Activated naive CD4-positive, alpha-beta T cell treated with anti-CD3 and anti-CD28 coated beads, Interleukin-2, amount 50 U/mL, for 16 hours (primary cell): ENCODE results near the gene PLAGL1.
"Not testable (repeated sequence)": the region's sequence is repeated elsewhere in the genome, so short reads cannot be mapped to it uniquely, and the experiment has no call there.

Source experiments
- DNase-seq: peaks from one replicate; pipeline ENCODE4 v3.0.0-alpha.2; 2020

PLAGL1 gene, protein sequence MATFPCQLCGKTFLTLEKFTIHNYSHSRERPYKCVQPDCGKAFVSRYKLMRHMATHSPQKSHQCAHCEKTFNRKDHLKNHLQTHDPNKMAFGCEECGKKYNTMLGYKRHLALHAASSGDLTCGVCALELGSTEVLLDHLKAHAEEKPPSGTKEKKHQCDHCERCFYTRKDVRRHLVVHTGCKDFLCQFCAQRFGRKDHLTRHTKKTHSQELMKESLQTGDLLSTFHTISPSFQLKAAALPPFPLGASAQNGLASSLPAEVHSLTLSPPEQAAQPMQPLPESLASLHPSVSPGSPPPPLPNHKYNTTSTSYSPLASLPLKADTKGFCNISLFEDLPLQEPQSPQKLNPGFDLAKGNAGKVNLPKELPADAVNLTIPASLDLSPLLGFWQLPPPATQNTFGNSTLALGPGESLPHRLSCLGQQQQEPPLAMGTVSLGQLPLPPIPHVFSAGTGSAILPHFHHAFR

DNA sequence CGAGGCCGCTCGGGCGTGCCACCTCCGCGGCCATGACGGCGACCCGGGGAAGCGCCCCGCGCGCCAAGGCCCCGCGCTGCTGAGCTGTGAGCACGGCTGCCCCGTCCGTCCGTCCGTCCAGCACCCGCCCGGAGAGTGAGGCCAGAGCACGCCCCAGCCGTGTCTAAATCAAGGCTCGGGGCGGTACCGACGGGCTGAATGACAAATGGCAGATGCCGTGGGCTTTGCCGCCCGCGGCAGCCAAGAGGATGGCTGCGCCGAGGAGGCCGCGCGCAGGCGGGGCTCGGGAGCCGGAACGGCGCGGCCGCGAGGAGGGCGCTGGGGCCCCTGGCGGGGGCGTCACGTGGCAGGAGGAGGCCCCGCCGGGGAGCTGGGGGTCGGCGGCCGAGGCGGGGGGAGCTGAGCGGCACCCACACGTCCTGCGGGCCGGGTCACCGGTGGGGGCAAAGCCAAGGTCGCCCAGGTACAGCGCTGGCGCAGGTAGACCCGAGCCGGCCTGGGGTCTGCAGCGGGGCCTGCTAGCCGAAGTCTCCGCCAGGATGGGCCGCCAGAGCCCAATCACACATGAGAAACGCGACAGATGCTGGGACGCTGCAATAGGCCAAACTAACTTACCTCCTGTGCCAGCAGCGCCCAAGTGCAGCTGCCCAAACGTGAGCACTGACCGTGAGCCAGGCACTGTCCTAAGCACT lies at the start of gene PLAGL1:
Gene PLAGL1, minus strand, starts transcription at position 140 of the 692 bp plus-strand sequence. CDS start 60,123 bp downstream, outside the sequence.
- peak; percentile 27 for DNase-seq

- peak; percentile 44 for DNase-seq
These were observed 47.3 kb upstream of the PLAGL1 start for GRCh38 chr6:144055121-144055931.

DNA sequence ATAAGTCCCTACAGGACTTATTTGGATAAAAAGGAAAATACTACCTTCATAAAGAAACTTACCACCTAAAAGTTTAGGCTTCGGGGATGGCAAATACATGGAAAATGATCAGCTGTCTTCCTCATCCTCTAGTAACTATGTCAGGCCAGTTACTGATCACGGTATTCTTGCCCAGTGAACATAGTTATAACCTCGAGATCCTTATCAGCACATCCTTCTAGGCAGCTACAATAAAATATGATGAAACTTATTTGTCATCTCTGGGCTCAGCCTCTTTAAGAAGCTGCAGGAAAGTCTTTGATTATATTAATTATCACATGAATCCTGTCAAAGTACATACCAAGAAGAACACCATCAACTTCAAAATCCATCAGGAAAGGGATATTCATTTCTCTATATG lies 45.5 kb upstream of the PLAGL1 start:
- DNase-seq = no peak

- no peak for DNase-seq
These were observed 44.4 kb upstream of the PLAGL1 start for GRCh38 chr6:144052488-144052887.

DNA sequence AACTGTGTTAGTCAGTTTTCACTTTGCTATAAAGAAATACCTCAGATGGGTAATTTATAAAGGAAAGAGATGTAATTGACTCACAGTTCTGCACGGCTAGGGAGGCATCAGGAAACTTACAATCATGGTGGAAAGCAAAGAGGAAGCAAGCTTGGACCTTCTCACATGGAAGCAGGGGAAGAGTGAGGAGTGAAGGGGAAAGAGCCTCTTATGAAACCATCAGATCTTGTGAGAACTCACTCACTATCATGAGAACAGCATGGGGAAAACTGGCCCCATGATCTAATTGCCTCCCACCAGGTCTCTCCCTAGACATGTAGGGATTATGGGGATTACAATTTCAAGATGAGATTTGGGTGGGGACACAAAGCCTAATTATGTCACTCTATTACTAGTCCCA lies 41.3 kb upstream of the PLAGL1 start:
- no peak for DNase-seq

- no peak for DNase-seq
These were observed 39.6 kb upstream of the PLAGL1 start for GRCh38 chr6:144047688-144048087.

GRCh38 chr6:144046672-144047071 lies 38.6 kb upstream of the PLAGL1 start:
- not testable (repeated sequence) for DNase-seq

DNA sequence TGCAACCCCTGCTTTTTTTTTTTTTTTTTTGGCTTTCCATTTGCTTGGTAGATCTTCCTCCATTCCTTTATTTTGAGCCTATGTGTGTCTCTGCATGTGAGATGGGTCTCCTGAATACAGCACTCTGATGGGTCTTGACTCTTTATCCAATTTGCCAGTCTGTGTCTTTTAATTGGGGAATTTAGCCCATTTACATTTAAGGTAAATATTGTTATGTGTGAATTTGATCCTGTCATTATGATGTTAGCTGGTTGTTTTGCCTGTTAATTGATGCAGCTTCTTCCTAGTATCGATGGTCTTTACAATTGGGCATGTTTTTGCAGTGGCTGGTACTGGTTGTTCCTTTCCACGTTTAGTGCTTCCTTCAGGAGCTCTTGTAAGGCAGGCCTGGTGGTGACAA lies 36.9 kb upstream of the PLAGL1 start:
- DNase-seq = not testable (repeated sequence)

DNA sequence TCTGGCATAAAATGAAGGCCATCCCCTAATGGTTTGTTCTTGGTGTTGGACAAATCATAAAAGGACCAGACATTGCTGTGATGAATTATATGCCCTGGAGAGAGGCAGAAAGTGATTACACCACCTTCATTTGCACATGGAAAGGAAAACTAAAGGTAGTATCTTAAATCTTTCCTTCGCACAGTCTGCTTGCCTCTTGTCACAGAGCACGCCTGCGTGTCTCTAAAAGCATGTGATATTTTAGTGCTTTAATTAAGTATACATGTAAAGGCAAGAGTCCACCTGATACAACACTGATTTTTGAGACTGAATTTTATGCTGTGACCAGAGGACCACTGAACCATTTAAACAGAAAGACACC lies 28.8 kb upstream of the PLAGL1 start:
- DNase-seq = no peak

DNA sequence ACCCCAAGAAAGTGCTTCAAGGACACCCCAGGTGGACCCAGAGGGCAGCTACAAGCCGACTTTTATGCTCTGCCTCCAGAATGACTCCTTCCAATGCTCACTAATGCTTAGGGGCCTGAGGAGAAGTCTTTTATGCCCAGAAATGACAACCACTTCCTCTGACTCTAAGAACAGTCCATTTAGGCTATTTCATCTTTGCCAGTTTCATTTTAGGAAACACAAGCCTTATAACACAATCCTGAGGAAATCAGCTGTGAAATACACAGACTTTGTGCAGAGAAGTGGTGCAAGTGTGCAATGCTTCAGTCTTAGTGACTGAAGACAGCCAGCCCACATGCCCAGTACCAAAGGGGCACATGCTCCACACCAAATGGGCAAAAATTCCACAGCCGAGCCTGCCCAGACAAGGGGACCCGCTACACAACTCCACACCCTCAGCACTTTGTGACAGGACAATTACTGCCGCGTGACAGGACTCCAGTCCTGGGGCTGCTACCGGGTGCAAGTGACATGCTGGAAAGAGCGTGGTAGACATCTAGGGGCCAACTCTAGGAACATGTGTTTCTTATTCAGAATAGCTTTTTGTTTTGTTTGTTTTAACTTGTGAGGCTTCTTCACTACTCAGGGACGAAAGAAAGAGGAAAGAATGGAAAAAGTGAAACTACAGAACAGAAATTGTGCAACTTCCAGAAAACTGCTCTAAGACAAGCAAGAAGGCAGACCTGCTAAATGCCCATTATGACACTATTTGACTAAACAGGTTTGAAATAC lies 28.2 kb upstream of the PLAGL1 start:
- no peak for DNase-seq

DNA sequence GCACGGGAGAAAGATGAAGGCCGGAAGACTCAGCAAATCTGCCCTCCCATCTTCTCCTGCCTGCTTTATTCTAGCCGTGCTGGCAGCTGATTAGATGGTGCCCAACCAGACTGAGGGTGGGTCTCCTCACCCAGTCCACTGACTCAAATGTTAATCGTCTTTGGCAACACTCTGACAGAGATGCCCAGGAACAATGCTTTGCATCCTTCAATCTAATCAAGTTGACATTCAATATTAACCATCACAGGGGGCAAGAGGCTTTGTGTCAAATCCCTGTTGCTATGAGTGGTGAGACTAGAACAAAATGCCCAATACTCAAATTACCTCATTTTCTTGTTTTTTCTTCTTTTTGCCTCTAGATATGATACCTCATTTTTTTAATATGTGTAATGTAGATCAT lies 27.4 kb upstream of the PLAGL1 start:
- no peak for DNase-seq

DNA sequence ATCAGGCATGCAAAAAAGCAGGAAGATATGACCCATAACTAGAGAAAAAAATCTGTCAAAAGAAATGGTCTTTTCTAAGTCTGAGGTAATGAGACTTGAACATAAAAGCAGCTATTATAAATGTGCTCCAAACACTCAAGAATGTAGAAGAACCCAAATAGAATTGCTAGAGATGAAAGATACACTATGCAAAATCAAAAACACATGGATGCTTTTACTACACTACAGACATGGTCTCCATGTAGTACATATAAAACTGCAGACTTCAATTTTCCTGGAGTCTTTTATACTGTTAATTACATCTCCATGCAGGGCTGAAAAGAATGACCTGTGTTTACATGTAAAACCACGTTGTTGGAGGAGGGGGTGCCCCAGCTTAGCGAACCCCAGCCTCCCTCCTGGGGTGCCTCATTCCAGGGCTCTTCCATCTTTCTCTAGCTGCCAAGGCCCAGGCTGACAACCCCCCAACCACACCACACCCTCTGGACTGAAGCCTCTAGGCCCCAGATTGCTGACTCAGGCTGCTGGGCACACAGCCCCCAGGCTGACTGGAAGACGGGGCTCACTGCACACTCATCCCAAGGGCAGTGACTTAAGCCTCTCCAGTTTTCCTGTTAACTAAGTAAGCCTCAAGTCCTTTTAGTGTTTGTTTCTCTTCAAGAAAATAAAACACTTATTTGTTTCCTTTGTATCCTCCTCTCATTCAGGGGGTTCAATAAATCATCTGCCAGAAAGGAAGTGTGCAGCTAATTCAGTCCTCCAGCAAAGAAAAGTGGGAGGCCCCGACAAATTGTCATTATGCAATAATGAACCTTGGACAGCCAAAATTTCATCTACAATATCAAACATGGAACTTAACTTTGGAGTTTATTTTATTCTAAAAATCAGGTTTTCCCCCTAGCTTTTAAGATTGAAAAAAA lies 26.0 kb upstream of the PLAGL1 start:
- DNase-seq = no peak

DNA sequence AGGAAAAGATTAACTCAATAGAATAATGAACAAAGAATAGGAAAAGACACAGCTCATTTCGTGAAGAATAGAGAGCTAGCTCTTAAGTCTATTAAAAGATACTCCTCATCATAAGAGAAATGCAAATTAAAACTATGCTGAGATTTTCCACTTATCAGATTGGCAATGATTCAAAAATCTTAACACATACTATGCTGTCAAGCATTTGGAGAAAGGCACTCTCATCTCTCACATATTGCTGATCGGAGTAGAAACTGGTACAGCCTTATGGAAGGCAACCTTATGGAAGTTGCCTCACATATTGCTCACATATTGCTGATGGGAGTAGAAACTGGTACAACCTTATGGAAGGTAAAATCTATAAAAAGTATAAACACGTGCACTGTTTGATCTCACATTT lies 21.4 kb upstream of the PLAGL1 start:
- DNase-seq = no peak

GRCh38 chr6:144027932-144028587 lies 20.0 kb upstream of the PLAGL1 start:
- DNase-seq = no peak

DNA sequence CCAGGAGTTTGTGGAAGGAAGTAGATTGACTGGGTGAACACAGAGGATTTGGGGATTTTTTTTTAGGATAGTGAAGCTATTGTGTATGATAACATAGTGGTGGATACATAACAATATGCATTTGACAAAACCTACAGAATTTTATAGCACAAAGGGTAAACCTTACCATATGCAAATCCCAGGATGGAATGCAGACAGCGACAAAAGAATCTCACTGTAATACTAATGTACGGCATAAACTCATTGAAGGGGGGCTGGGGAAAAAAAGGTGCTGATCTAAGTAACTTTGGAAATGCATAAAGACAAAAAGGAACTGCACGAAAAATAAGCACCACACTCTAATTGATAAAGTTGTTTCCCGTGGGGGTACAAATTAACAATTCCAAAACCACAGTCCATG lies 15.2 kb upstream of the PLAGL1 start:
- DNase-seq = no peak

DNA sequence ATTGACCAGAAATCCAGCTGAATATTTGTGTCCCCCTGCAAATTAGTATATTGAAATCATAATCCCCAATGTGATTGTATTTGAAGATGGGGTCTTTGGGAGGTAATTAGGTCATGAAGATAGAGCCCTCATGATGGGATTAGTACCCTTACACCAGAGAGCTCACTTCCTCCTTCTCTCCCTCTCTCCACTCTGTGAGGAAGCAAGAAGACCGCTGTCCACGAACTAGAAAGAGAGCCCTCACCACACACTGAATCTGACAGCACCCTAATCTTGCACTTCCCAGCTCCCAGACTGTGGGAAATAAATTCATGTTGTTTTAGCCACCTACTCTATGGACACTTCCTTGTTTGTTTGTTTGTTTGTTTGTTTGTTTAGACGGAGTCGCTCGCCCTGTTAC lies 11.9 kb upstream of the PLAGL1 start:
- DNase-seq = no peak

- no peak for DNase-seq
These were observed 9.4 kb upstream of the PLAGL1 start for GRCh38 chr6:144017166-144018094.

GRCh38 chr6:144013486-144013909 lies 5.4 kb upstream of the PLAGL1 start:
- peak; percentile 65 for DNase-seq

GRCh38 chr6:144012534-144012933 lies 4.5 kb upstream of the PLAGL1 start:
- no peak for DNase-seq

GRCh38 chr6:144009628-144010027 lies 1.6 kb upstream of the PLAGL1 start:
- DNase-seq = not testable (repeated sequence)
